Type B pancreatic cell (in vitro differentiated cells): ENCODE data around the gene ASCL5. TPM values are rescaled to one million over a fixed set of nuclear protein-coding genes. Genes with fewer than 3 reads are reported as not detected.

Experiments used
- DNase-seq: peaks from one replicate; pipeline ENCODE4 v3.0.0; 2021; ENCODE audit warnings: mixed read lengths; ENCODE audit not compliant: unreplicated experiment; ENCODE audit errors: extremely low spot score
- H3K27ac Mint-ChIP-seq: 2 replicates; pipeline ENCODE4 v1.8.0; 2021; ENCODE audit warnings: mild to moderate bottlenecking, mixed read lengths
- H3K27me3 Mint-ChIP-seq: 2 replicates; pipeline ENCODE4 v1.8.0; 2021; ENCODE audit warnings: mixed read lengths
- H3K36me3 Mint-ChIP-seq: 2 replicates; pipeline ENCODE4 v1.8.0; 2021; ENCODE audit warnings: mixed read lengths
- H3K4me1 Mint-ChIP-seq: one replicate; pipeline ENCODE4 v1.8.0; 2021; ENCODE audit warnings: mixed read lengths; ENCODE audit not compliant: unreplicated experiment
- H3K4me3 Mint-ChIP-seq: 2 replicates; pipeline ENCODE4 v1.8.0; 2021; ENCODE audit warnings: mild to moderate bottlenecking, mixed read lengths
- H3K9me3 Mint-ChIP-seq: 2 replicates; pipeline ENCODE4 v1.8.0; 2021; ENCODE audit warnings: mixed read lengths
- CTCF ChIP-seq: fragments of 200-600 bp; sonication (generic); conservative IDR thresholded peaks from 2 replicates; pipeline ENCODE4 v1.5.0; 2021; ENCODE audit warnings: antibody characterized with exemption, mild to moderate bottlenecking
- total RNA-seq: library from RNA; stranded (reverse); gene quantifications from 2 replicates; pipeline ENCODE4 v1.2.1, GENCODE V29; 2021; ENCODE audit warnings: low replicate concordance

ASCL5 gene
- total RNA-seq, 1 donor from 2014 or later: not detected

DNA sequence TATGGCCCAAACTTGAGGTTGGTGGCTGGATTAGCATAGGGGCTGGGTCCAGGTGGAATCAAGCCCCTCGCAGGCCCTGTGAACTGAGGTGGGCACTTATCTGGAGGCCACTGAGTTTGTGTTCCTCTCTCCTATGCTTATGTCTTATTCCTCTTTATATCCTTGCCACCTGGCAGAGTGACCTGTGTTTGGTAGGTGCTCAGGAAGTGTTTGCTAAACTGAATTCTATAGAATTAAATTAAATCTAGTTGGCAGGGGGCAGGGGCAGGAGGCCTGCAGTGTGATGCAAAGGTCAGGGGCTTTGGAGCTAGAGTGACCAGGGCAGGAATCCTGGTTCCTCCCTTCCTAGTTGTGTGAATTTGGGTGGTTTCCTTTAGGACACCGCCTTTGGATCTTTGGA lies 28.4 kb upstream of the ASCL5 start:
- Mint-ChIP-seq H3K27me3 (peaks cover 4% of the 10 kb centered on the region), H3K27ac (no peak overlapping the region), H3K9me3 (no peaks in the 10 kb centered on the region), H3K4me3 (no peak overlapping the region), H3K36me3 (peaks cover 17% of the 10 kb centered on the region), H3K4me1 (peaks cover 28% of the 10 kb centered on the region)
- DNase-seq: no peak
- TF ChIP-seq CTCF: no peak

DNA sequence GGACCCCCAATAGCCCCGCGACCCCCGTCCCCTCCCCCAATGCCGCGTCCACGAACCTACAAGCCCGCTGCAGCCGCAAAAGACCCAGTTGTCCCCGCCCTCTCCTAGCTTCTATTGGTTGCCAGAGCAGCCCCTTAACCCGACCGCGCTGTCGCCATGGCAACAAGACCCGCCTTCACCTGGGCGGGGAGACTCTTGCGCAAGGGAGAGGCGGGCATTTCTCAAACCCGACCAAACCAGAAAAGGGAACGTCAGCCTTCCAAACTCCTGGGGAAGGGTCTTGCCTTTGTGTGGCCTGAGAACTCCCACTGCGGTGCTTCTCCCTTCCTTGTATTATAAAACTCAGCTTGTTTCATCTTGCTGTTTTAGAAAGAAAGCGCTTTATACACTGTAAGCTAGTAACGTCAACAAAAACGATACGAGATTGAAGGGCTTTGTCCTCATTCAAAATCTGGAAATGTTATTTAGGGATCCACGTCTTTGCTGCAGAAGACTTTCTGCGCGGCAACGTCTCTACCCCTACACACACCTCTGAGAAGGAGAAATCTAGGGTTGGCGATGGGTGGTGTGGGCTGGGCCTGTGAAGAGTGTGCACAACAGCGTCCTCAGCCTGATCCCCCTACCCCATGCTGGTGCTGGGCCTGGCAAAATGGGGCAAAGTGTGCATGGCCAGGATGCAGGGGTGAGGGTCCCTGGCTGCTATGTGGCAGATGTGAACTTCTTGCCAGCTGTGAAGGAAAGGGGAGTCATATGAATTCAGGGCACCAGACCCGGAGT lies 27.6 kb upstream of the ASCL5 start, which contains the start of gene TMEM9:
Gene TMEM9, minus strand, starts transcription at position 86 of the 777 bp plus-strand sequence. CDS start 551 bp downstream, outside the sequence.
- peak within 1 kb of the TSS; percentile 90 for H3K27ac Mint-ChIP-seq
- H3K4me3 Mint-ChIP-seq: peak within 1 kb of the TSS; percentile 94
- peaks cover 18% of the 10 kb centered on the region for H3K36me3 Mint-ChIP-seq
- peaks cover 4% of the 10 kb centered on the region for H3K27me3 Mint-ChIP-seq
- TF ChIP-seq CTCF: no peak
- H3K4me1 Mint-ChIP-seq: peaks cover 28% of the 10 kb centered on the region
- no peaks in the 10 kb centered on the region for H3K9me3 Mint-ChIP-seq
- peak; percentile 98 for DNase-seq

DNA sequence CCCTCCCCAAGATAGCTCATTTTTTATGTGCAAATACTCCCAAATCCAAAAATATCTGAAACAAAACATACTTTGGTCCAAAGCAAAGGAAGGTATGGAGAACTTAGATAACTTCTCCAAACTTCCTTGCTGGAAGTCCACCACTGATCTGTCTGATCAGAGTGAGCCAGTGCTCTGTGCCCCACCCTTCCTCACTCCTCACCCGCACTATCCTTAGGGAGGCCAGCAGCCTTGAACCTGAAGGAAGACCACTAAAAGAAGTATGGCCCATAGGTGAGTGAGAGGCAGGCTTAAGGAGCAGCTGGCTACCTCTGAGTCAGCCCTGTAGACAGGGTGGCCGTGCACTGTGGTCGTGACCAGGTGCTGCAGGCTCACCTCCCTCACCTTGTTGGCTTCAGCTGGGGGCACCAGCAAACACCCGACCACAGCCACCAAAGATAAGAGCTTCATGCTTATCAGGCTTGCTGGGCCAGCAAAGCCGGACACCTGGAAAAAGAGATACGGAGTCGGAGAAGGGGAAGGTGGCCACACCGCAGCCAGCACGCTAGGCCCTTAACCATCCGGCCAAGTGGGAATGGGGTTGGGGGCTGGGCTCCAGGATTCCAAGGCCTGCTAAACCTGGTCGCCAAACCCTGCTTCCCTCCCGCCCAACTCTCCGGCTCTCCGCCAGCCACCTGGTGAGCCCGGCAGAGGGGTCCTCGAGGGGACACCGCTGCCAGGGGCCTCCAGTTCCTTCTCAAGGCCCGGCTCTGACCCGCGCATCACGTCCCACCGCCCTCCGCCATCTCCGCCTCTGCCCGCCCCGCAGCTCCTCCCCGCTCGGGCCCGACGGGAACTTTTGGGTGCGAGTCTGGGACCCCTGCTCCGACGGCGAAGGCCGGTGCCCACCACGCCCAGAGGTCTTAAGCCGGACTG lies 26.7 kb upstream of the ASCL5 start:
- H3K4me1 Mint-ChIP-seq: peaks cover 31% of the 10 kb centered on the region
- peak overlapping the region; percentile 94 for H3K4me3 Mint-ChIP-seq
- TF ChIP-seq CTCF: no peak
- peaks cover 4% of the 10 kb centered on the region for H3K27me3 Mint-ChIP-seq
- no peaks in the 10 kb centered on the region for H3K9me3 Mint-ChIP-seq
- H3K36me3 Mint-ChIP-seq: peaks cover 25% of the 10 kb centered on the region
- peak; percentile 80 for DNase-seq
- H3K27ac Mint-ChIP-seq: peak overlapping the region; percentile 90

DNA sequence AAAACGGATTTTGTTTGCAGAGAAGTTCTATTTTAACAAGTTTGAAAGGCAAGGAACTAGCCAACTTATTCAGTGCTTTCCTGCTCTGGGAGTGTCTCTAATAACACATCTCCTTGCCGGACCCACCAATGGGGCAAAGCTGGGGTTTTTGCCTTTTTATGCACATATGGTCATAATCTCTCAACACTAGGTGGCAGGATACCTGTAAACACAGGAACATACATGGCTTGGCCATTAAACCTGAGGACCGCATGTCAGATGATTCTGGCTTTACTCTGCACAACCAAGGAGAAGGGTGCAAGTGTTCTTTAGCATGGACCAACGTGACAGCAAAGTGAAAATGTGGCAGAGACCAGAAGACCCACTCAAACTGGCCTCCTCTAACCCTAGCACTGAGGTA lies 22.4 kb upstream of the ASCL5 start:
- peak; percentile 65 for TF ChIP-seq CTCF
- Mint-ChIP-seq H3K27me3 (peaks cover under 1% of the 10 kb centered on the region), H3K36me3 (peaks cover 41% of the 10 kb centered on the region), H3K4me1 (peaks cover 26% of the 10 kb centered on the region), H3K27ac (no peak overlapping the region), H3K4me3 (no peak overlapping the region), H3K9me3 (no peaks in the 10 kb centered on the region)
- DNase-seq: no peak

DNA sequence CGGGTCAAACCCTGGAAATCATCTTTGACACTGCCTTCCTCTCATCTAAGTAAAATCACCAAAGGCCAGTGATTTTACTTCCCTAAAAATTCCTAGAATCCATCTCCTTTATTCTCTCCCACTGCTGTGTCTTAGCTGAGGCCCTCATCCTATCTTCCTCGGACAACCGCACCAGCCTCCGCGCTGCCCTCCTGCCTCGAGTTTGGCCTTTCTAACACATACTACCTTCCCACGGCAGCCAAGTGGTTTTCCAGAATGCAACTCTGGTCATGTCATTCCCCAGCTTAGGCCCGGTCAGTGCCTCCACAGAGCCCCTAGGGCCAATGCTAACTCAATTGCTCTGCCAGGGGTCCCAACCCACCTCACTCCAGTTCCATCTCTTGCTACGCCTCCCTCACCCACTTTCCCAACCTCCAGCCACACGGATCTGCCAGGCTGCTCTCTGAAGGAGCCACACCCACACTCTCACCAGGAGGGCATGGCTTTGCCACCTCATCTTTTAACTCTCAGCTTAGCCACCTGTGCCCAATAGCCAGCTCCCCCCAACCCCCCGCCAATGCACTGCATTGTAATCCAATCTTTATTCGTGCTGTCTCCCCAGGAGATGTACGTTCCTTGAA lies 20.5 kb upstream of the ASCL5 start:
- peaks cover 14% of the 10 kb centered on the region for H3K4me1 Mint-ChIP-seq
- TF ChIP-seq CTCF: no peak
- H3K4me3 Mint-ChIP-seq: no peak overlapping the region
- no peak overlapping the region for H3K27ac Mint-ChIP-seq
- H3K9me3 Mint-ChIP-seq: no peaks in the 10 kb centered on the region
- peaks cover 49% of the 10 kb centered on the region for H3K36me3 Mint-ChIP-seq
- DNase-seq: no peak
- no peaks in the 10 kb centered on the region for H3K27me3 Mint-ChIP-seq
